Gastroesophageal sphincter (tissue), 3 donors: ENCODE results near the gene PAPOLB.

ENCODE experiments used
- EP300 ChIP-seq: sonication (generic); formaldehyde crosslinking; IDR thresholded peaks from one replicate; pipeline ENCODE4 v1.6.1; 2017; ENCODE audit warnings: antibody characterized with exemption, mild to moderate bottlenecking
- POLR2A ChIP-seq, 2 donors: fragments of 450-650 bp; IDR thresholded peaks; one replicate each; pipeline ENCODE4 v1.6.1; 2017; ENCODE audit warnings: antibody characterized with exemption in 2 of 2, mild to moderate bottlenecking in 2 of 2, moderate library complexity in 1 of 2
- POLR2AphosphoS5 ChIP-seq: sonication (generic); formaldehyde crosslinking; IDR thresholded peaks from one replicate; pipeline ENCODE4 v1.6.1; 2017; ENCODE audit warnings: antibody characterized with exemption
- TF ChIP-seq, protein P1 (sequence below), 4 experiments: fragments of 200-600 bp in 2 of 4; fragments of 450-650 bp in 2 of 4; sonication (generic) in 1 of 4; IDR thresholded peaks; one replicate each; pipeline ENCODE4 v1.5.1; 2017 to 2019; ENCODE audit warnings: antibody characterized with exemption in 4 of 4, mild to moderate bottlenecking in 2 of 4, moderate library complexity in 2 of 4

DNA sequence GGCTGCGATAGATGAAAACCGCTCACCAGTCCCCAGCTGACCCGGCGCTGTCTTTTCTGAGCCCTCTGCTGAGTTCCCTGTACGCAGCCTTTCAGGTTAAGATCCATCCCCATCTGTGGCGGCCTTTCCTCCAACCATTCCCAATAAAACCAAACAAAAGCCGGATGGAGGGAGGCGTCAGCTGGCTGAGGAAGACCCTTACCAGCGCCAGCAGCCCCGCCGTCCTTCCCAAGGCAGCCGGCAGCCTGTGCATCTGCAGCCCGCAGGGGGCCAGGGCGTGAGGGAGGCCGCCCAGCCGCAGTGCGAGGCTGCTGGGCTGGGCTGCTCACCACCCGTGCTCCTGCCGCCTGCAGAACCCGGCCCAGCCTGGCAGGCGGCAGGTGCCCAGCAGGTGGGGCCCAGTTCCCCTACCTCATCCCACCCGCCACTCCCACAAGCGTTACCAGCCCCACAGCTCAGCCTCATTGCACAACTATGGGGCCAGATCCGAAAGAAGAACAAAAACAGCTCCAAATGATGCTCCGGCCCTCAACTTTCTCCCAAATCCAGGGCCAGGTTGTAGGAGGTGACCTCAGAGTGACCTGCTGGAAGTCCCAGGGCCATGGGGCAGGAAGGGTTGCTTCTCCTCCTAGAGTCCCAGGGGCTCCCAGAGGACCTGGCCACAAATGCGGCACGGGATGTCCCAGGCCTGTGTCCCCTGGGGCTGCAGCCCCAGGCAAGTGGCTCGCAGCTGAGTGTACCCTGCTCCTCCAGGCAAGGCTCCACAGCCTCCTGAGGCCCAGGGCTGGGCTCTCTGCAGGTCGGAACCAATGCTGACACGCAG lies 23.8 kb downstream of the PAPOLB start:
- TF ChIP-seq, protein P1, sequence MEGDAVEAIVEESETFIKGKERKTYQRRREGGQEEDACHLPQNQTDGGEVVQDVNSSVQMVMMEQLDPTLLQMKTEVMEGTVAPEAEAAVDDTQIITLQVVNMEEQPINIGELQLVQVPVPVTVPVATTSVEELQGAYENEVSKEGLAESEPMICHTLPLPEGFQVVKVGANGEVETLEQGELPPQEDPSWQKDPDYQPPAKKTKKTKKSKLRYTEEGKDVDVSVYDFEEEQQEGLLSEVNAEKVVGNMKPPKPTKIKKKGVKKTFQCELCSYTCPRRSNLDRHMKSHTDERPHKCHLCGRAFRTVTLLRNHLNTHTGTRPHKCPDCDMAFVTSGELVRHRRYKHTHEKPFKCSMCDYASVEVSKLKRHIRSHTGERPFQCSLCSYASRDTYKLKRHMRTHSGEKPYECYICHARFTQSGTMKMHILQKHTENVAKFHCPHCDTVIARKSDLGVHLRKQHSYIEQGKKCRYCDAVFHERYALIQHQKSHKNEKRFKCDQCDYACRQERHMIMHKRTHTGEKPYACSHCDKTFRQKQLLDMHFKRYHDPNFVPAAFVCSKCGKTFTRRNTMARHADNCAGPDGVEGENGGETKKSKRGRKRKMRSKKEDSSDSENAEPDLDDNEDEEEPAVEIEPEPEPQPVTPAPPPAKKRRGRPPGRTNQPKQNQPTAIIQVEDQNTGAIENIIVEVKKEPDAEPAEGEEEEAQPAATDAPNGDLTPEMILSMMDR (IDR thresholded peaks at IDR 0.05) = no peak
- TF ChIP-seq POLR2A (IDR thresholded peaks at IDR 0.05) (no peak), EP300 (no peak), POLR2AphosphoS5 (no peak)
